ENCODE results near the gene COL16A1.

GRCh38 chr1:31745946-31746670 is 42.3 kb upstream of the COL16A1 start:
- TF ChIP-seq CTCF (IDR thresholded peaks at IDR 0.05) = no peak
- TF ChIP-seq POLR2A (IDR thresholded peaks at IDR 0.05) = no peak
- no peak for TF ChIP-seq EP300 (IDR thresholded peaks at IDR 0.05)

Measured in ovary (tissue), 3 donors.